DND-41 (cell line): ENCODE results near the gene ZSCAN10.

Experiments used
- ATAC-seq: fragments of 200-7000 bp; cut with Tn5 transposase; 3 replicates; pipeline ENCODE4 v1.9.1; 2021; ENCODE audit warnings: low read depth; ENCODE audit not compliant: insufficient read depth
- DNase-seq: peaks from one replicate; pipeline ENCODE4 v3.0.0-alpha.2; 2020
- H2AFZ ChIP-seq: 2 replicates; pipeline ENCODE4 v1.6.0; 2012; ENCODE audit warnings: low read depth, low read length
- H3K27ac ChIP-seq: 2 replicates; pipeline ENCODE4 v1.5.1; 2012; ENCODE audit warnings: low read length, inconsistent platforms
- H3K27me3 ChIP-seq: fragments of 200-600 bp; sonication (generic); 2 replicates; pipeline ENCODE4 v1.6.0; 2012; ENCODE audit warnings: low read length, mild to moderate bottlenecking, inconsistent platforms; ENCODE audit not compliant: insufficient read depth, poor library complexity
- H3K36me3 ChIP-seq: 2 replicates; pipeline ENCODE4 v1.5.1; 2012; ENCODE audit warnings: low read length, inconsistent platforms; ENCODE audit not compliant: insufficient read depth
- H3K4me1 ChIP-seq: 2 replicates; pipeline ENCODE4 v1.5.1; 2012; ENCODE audit warnings: mild to moderate bottlenecking, low read length; ENCODE audit not compliant: insufficient read depth
- H3K4me2 ChIP-seq: 2 replicates; pipeline ENCODE4 v1.6.0; 2012; ENCODE audit warnings: mild to moderate bottlenecking, moderate library complexity, low read length, inconsistent platforms; ENCODE audit not compliant: insufficient read depth
- H3K4me3 ChIP-seq, 2 experiments: fragments of 200-600 bp in 1 of 2; shearing (Covaris generic) in 1 of 2; 2 replicates each; pipeline ENCODE4 v1.5.1; 2012 to 2016; ENCODE audit warnings: inconsistent platforms in 2 of 2, low read length in 2 of 2, mild to moderate bottlenecking in 2 of 2, low read depth in 1 of 2, moderate library complexity in 1 of 2
- H3K79me2 ChIP-seq: 2 replicates; pipeline ENCODE4 v1.6.0; 2012; ENCODE audit warnings: low read length, inconsistent platforms; ENCODE audit not compliant: insufficient read depth
- H3K9ac ChIP-seq: 2 replicates; pipeline ENCODE4 v1.6.0; 2012; ENCODE audit warnings: low read depth, mild to moderate bottlenecking, inconsistent platforms, low read length, moderate library complexity
- H3K9me3 ChIP-seq: 2 replicates; pipeline ENCODE4 v1.5.1; 2012; ENCODE audit warnings: low read length, moderate library complexity, mild to moderate bottlenecking, inconsistent platforms; ENCODE audit not compliant: insufficient read depth, severe bottlenecking
- H4K20me1 ChIP-seq: 2 replicates; pipeline ENCODE4 v1.6.0; 2012; ENCODE audit warnings: low read length; ENCODE audit not compliant: insufficient read depth
- CTCF ChIP-seq: IDR thresholded peaks from 2 replicates; pipeline ENCODE4 v1.5.1; 2012; ENCODE audit warnings: borderline replicate concordance, low read length, moderate library complexity, mild to moderate bottlenecking; ENCODE audit not compliant: poor library complexity, severe bottlenecking; ENCODE audit errors: extremely low read depth
- EZH2 ChIP-seq: IDR thresholded peaks from 3 replicates; pipeline ENCODE4 v1.6.1; 2012; ENCODE audit warnings: borderline replicate concordance, low read depth, mild to moderate bottlenecking, moderate library complexity, low read length, inconsistent platforms; ENCODE audit not compliant: severe bottlenecking

The ZSCAN10 gene

GRCh38 chr16:3115003-3115402 lies 15.9 kb upstream of the ZSCAN10 start:
- Histone ChIP-seq H3K9me3 (no peaks in the 10 kb centered on the region), H3K4me1 (no peaks in the 10 kb centered on the region), H3K36me3 (no peaks in the 10 kb centered on the region), H3K27ac (no peak overlapping the region), H3K27me3 (no peaks in the 10 kb centered on the region), H3K79me2 (no peaks in the 10 kb centered on the region), H3K4me2 (no peak overlapping the region), H3K4me3 (no peak overlapping the region), H3K9ac (no peak overlapping the region), H2AFZ (no peak overlapping the region), H4K20me1 (no peaks in the 10 kb centered on the region)
- no peak for TF ChIP-seq CTCF
- DNase-seq (no peak), ATAC-seq (no peak)

- TF ChIP-seq EZH2 (no peak), CTCF (peak; percentile 33)
- Histone ChIP-seq H3K4me1 (no peaks in the 10 kb centered on the region), H2AFZ (no peak overlapping the region), H3K9ac (no peak overlapping the region), H3K4me3 (no peak overlapping the region), H3K9me3 (no peaks in the 10 kb centered on the region), H3K4me2 (no peak overlapping the region), H3K79me2 (no peaks in the 10 kb centered on the region), H4K20me1 (no peaks in the 10 kb centered on the region), H3K27ac (no peak overlapping the region), H3K27me3 (no peaks in the 10 kb centered on the region), H3K36me3 (no peaks in the 10 kb centered on the region)
- no peak for ATAC-seq
- DNase-seq, result no peak
Observed at GRCh38 chr16:3113765-3114479, 14.8 kb upstream of the ZSCAN10 start.

GRCh38 chr16:3112881-3113574 lies 13.9 kb upstream of the ZSCAN10 start:
- no peaks in the 10 kb centered on the region for H4K20me1 ChIP-seq
- no peaks in the 10 kb centered on the region for H3K27me3 ChIP-seq
- DNase-seq (no peak), ATAC-seq (no peak)
- H3K4me3 ChIP-seq, result no peak overlapping the region
- TF ChIP-seq CTCF (no peak), EZH2 (no peak)
- no peaks in the 10 kb centered on the region for H3K36me3 ChIP-seq
- no peak overlapping the region for H3K9ac ChIP-seq
- no peak overlapping the region for H2AFZ ChIP-seq
- no peak overlapping the region for H3K27ac ChIP-seq
- H3K4me1 ChIP-seq, result no peaks in the 10 kb centered on the region
- H3K79me2 ChIP-seq, result no peaks in the 10 kb centered on the region
- no peaks in the 10 kb centered on the region for H3K9me3 ChIP-seq
- H3K4me2 ChIP-seq, result no peak overlapping the region
